Myocyte (in vitro differentiated cells): ENCODE data around the gene SLC25A13. TPM values are rescaled to one million over a fixed set of nuclear protein-coding genes. Genes with fewer than 3 reads are reported as not detected.
"Not testable (repeated sequence)": the region's sequence is repeated elsewhere in the genome, so short reads cannot be mapped to it uniquely, and the experiment has no call there.

Experiments
- DNase-seq: peaks from one replicate; pipeline ENCODE4 v3.0.0-alpha.2; 2012; ENCODE audit warnings: low read depth
- total RNA-seq: library from RNA; depleted of rRNA; stranded (reverse); fragments of >200 nt; gene quantifications from 2 replicates; pipeline ENCODE4 v1.2.3, GENCODE V29; 2014

Gene SLC25A13
- total RNA-seq, 1 donor from 2014 or later: 25.5 TPM

DNA sequence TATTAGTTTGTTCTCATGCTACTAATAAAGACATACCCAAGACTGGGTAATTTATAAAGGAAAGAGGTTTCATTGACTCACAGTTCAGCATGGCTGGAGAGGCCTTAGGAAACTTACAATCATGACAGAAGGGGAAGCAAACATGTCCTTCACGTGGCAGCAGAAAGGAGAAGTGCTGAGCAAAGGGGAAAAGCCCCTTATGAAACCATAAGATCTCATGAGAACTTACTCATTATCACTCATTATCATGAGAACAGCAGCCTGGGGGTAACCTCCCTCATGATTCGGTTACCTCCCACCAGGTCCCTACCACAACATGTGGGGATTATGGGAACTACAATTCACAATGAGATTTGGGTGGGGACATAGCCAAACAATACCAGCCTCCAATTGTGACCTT is 4.9 kb upstream of the SLC25A13 start:
- not testable (repeated sequence) for DNase-seq

DNA sequence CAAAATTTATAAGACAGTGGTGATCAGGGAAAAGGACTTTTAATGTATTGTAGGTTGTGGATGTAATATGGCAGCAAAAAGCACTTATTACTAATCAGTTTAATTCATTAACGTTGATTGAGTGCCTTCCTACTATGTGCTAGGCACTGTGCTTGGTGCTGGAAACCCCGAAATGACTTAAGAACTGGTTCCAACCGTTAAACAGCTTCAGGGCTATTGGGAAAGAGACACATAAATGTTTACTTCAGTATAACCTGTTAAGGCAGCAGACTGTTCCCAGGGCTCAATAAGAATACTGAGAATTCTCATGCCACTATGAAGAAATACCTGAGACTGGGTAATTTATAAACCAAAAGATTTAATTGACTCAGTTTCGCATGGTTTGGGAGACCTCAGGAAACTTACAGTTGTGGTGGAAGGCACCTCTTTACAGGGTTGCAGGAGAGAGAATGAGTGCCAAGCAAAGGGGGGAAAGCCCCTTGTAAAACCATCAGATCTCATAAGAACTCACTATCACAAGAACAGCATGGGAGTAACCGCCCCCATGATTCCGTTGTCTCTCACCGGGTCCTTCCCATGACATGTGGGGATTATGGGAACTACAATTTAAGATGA is 1.1 kb upstream of the SLC25A13 start:
- DNase-seq: no peak

- DNase-seq: no peak
These were observed 436 bp upstream of the SLC25A13 start for GRCh38 chr7:96322373-96322695.

DNA sequence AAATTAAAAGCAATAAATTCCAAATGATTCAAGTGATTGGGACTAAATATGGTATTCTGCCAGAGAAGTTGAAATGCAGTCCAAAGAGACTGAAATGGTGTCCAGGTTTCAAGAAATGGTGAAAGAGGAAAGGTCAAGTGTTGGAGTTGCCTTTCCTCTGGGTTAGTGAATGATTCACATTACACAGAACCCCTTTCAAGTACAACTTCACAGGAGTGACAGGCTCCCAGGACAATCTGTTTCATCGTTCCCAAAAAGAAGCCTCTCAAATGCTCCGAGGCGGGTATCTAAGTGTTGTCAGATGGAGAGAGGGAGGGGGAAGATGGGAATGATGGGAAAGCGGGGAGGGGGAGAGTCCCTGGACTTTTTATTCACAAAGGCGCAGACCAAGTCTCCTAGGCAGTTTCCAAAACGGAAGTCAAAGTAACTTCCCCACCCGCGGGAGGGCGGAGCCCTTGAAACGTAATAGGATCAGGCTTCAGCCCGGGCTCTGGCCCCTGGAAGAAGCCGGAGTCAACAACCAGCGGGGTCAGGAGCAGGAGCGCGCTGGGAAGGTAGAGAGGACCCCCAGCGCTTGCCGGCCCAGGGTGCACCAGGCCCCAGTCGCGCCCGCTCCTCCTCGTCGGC is 754 bp downstream of the SLC25A13 start:
- peak; percentile 93 for DNase-seq

DNA sequence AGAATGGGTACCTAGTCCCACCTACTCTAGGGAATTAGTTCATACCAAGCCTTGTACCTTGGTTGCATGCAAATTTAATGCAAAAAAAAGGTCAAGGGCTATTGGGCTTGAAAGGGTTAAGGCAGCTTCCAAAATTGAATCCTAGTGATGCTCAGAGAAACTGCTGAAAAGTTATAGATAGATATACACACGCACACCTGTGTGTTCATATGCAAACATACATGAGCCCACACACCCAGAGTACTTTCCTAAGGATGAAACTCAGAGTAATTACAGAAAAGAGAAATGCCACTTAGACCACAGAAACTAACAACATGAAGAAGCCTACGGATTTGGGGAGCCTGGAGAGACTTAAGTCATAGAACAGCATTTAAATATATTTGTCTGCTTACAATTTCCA is 1.5 kb downstream of the SLC25A13 start:
- DNase-seq: no peak

- no peak for DNase-seq
These were observed 2.5 kb downstream of the SLC25A13 start for GRCh38 chr7:96319439-96319838.

- no peak for DNase-seq
These were observed 4.9 kb downstream of the SLC25A13 start for GRCh38 chr7:96316949-96317348.

DNA sequence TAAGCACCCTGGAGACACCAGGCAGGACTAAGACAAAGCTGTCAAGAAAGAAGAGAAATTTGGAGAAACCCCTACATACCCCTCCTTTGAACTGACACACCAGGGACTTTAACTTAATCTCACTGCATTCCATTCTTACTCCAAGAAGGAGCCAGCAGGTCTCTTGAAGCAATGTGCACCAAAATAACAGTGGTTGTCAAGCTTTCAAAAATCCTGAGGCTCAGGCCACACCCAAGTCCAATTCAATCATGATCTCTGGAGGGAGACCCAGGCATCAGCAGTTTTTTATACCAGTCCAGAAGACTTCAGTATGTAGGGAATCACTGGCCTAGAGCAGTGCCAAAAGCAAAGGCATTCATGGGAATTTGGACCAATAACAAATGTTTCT is 6.8 kb downstream of the SLC25A13 start:
- peak; percentile 76 for DNase-seq

DNA sequence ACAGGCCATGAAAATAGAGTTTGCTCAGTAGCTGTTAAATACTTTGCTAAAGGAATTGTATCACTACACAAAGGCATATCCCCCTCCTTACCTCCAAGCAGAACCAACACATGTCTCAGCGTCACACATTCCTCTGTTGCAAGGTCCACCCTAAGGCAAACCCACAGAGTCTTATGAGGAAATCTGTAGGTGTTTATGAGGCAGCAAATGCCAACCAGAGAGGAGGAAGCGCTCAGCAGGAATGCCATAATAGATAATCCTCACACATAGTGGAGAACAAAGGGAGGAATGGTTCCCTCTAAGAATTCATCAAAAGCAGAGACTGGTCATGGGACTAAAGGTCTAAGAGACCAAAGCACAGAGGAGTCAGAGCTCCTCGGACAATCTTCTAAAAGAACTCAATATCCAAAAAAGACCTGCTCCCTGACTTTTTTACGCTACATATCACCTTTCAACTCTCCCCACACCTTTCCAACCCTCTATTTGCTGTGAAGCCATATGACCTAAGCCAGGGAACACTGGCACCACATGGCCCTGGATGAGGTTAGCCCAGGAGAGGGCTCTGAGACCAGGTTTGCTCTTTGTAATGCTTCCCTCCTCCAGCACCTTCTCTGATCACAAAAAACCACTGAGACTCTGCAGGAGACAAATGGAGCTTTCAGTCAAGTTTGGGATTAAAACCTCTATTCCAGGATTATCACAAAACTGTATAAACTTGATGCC is 7.3 kb downstream of the SLC25A13 start:
- DNase-seq: peak; percentile 20

- DNase-seq: no peak
These were observed 8.0 kb downstream of the SLC25A13 start for GRCh38 chr7:96313940-96314339.

DNA sequence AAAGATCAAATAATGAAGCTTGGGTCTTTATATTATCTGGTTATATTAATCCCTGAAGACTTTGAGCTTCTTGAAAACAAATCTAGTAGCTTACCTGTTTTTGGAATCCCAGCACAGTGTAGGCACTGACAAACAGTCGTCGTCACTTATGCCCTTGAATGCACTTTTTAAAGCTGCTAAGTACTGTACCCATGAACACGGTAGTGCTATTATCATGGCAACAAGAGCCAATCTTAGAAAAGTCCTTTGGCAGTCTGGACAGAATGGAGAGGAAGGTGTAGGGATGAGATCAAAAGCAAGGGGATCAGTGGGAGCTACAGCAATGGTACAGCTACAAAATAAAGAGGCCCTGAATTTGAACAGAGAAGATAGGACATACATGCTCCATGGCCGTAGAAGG is 9.4 kb downstream of the SLC25A13 start:
- no peak for DNase-seq

GRCh38 chr7:96311967-96312366 is 9.9 kb downstream of the SLC25A13 start:
- peak; percentile 32 for DNase-seq

DNA sequence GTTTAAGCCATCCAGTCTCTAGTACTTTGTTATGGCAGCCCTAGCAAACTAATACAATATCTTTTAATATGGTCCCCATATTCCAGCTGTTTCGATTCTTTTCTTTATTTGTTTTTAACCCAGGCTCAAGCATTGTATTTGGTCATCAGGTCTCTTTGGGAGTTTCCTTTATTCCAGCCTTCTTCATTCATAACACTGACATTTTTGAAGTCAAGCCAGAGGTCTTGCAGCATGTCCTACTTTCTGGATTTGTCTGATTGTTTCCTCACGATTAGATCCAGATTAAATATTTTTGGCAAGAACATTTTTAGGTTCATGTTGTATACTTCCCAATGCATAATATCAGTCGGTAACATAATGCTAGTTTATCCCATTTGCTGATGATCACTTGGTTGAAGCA is 11.8 kb downstream of the SLC25A13 start:
- no peak for DNase-seq

GRCh38 chr7:96308950-96309263 is 13.0 kb downstream of the SLC25A13 start:
- no peak for DNase-seq

- DNase-seq: no peak
These were observed 13.5 kb downstream of the SLC25A13 start for GRCh38 chr7:96308253-96308949.

GRCh38 chr7:96306385-96307125 is 15.3 kb downstream of the SLC25A13 start:
- DNase-seq: no peak

- DNase-seq: no peak
These were observed 16.0 kb downstream of the SLC25A13 start for GRCh38 chr7:96305915-96306314.

- DNase-seq: no peak
These were observed 17.3 kb downstream of the SLC25A13 start for GRCh38 chr7:96304573-96304972.

DNA sequence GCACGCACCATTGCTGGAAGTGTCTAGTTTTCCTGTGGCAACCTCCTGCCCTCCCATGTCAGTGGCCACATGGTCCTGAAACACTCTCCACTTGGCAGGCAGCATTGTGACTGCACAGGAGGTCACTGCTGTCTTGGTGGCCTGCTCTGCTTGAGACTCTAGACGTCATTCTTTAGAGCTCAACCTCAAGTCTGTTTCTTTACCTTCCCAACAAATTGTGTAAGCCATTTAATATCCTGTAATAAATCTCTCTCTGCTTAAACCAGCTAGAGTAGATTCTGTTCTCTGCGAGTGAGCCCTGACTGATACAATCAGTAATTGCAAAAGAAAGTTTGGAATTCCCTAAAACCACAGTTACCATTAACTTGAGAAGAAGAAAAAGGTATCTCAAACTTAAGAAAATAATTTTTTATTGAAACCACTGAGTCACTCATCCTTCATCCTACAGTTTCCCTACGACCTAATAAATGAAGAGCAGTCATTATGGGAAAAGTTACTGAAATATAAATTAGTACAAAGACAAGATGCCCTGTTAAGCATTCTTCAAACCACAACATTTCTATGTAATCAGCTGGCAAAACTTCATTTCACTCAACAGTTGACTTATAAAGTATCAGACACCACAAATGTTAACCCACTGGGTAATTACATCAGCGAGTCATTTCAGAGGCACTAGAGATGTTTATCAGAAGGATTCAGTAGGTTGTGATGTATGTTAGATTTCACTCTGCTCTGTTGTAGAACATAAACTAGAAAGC is 18.0 kb downstream of the SLC25A13 start:
- peak; percentile 55 for DNase-seq

GRCh38 chr7:96303105-96303685 is 18.7 kb downstream of the SLC25A13 start:
- no peak for DNase-seq

GRCh38 chr7:96300986-96301385 is 20.9 kb downstream of the SLC25A13 start:
- DNase-seq: peak; percentile 32
